Adrenal gland (tissue), 5 donors: ENCODE measurements around the gene KCTD1.

Experiments
- CTCF ChIP-seq, 6 experiments: fragments of 450-650 bp in 4 of 6; fragments of 200-600 bp in 2 of 6; sonication (generic) in 1 of 6; IDR thresholded peaks; 1 replicate in 5 of 6; 2 replicates in 1 of 6; pipeline versions ENCODE4 v1.5.1 to v1.8.0; 2016 to 2021; ENCODE audit warnings: antibody characterized with exemption in 6 of 6, mild to moderate bottlenecking in 2 of 6, moderate library complexity in 1 of 6
- POLR2A ChIP-seq, 2 donors: fragments of 450-650 bp; IDR thresholded peaks; one replicate each; pipeline ENCODE4 v1.6.1; 2017; ENCODE audit warnings: antibody characterized with exemption in 2 of 2, mild to moderate bottlenecking in 2 of 2, moderate library complexity in 1 of 2
- donor health status: DM: no; HTN: no; CAD: no.

GRCh38 chr18:26565514-26565913, 17.2 kb upstream of the KCTD1 start:
- TF ChIP-seq CTCF (IDR thresholded peaks at IDR 0.05): no peak
- no peak for TF ChIP-seq POLR2A (IDR thresholded peaks at IDR 0.05)
